ENCODE data around the gene TP53BP1.

TP53BP1 gene

GRCh38 chr15:43488790-43489189 is 4.2 kb downstream of the TP53BP1 start:
- Histone ChIP-seq H3K36me3 (ENCODE audit: control insufficient read depth, insufficient read depth, low read length) (peaks cover 3% of the 10 kb centered on the region; the same call in 1 of the 2 replicates), H3K9me3 (ENCODE audit: control insufficient read depth, insufficient read depth, low read length) (no peaks in the 10 kb centered on the region)
- WGBS (ENCODE audit: insufficient coverage, insufficient read length) = no CpG with 5 or more reads among the region's 3 CpGs

GRCh38 chr15:43487271-43487895 is 5.6 kb downstream of the TP53BP1 start:
- Histone ChIP-seq H3K4me1 (ENCODE audit: control insufficient read depth, insufficient read depth, low read length) (peaks cover 2% of the 10 kb centered on the region; the same call in 1 of the 2 replicates), H3K36me3 (ENCODE audit: control insufficient read depth, insufficient read depth, low read length) (peaks cover 3% of the 10 kb centered on the region; the same call in 1 of the 2 replicates), H3K27ac (ENCODE audit: low read length) (no peak overlapping the region), H3K27me3 (ENCODE audit: control insufficient read depth, insufficient read depth, low read length) (no peaks in the 10 kb centered on the region), H3K4me3 (ENCODE audit: low read length) (no peak overlapping the region), H3K9me3 (ENCODE audit: control insufficient read depth, insufficient read depth, low read length) (no peaks in the 10 kb centered on the region)
- DNase-seq (ENCODE audit: low read depth, low spot score) = no peak
- WGBS (ENCODE audit: insufficient coverage, insufficient read length) = no CpG with 5 or more reads among the region's 6 CpGs

More at GRCh38 chr15:43488790-43489189, 4.2 kb downstream of the TP53BP1 start:
- H3K4me1 ChIP-seq (ENCODE audit: control insufficient read depth, insufficient read depth, low read length) = peaks cover 4% of the 10 kb centered on the region
- no peak for DNase-seq (ENCODE audit: low read depth, low spot score)
- H3K27ac ChIP-seq (ENCODE audit: low read length) = no peak overlapping the region
- H3K4me3 ChIP-seq (ENCODE audit: low read length) = no peak overlapping the region
- no peaks in the 10 kb centered on the region for H3K27me3 ChIP-seq (ENCODE audit: control insufficient read depth, insufficient read depth, low read length)

DNA sequence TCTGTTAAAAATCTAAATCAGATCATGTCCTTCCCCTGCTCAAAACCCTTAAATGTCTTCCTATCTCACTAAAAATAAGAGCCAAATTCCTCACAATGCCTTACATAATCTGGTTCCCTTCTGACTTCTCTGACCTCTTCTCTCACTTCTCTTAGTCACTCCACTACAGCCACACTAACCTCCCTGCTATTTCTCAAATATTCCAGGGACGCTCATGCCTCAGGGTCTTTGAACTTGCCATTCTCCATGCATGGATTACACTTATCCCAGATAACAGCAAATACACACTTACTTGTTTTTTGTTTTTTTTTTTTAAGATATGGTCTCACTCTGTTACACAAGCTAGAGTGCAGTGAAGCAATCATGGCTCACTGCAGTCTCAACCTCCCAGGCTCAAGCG is 8.5 kb downstream of the TP53BP1 start:
- no peak overlapping the region for H3K4me3 ChIP-seq (ENCODE audit: low read length)
- H3K27ac ChIP-seq (ENCODE audit: low read length) = no peak overlapping the region
- no CpG with 5 or more reads among the region's 2 CpGs for WGBS (ENCODE audit: insufficient coverage, insufficient read length)
- no peak for DNase-seq (ENCODE audit: low read depth, low spot score)
- H3K27me3 ChIP-seq (ENCODE audit: control insufficient read depth, insufficient read depth, low read length) = no peaks in the 10 kb centered on the region
- H3K9me3 ChIP-seq (ENCODE audit: control insufficient read depth, insufficient read depth, low read length) = no peaks in the 10 kb centered on the region
- H3K36me3 ChIP-seq (ENCODE audit: control insufficient read depth, insufficient read depth, low read length) = peaks cover 11% of the 10 kb centered on the region; the same call in 1 of the 2 replicates
- H3K4me1 ChIP-seq (ENCODE audit: control insufficient read depth, insufficient read depth, low read length) = no peaks in the 10 kb centered on the region

DNA sequence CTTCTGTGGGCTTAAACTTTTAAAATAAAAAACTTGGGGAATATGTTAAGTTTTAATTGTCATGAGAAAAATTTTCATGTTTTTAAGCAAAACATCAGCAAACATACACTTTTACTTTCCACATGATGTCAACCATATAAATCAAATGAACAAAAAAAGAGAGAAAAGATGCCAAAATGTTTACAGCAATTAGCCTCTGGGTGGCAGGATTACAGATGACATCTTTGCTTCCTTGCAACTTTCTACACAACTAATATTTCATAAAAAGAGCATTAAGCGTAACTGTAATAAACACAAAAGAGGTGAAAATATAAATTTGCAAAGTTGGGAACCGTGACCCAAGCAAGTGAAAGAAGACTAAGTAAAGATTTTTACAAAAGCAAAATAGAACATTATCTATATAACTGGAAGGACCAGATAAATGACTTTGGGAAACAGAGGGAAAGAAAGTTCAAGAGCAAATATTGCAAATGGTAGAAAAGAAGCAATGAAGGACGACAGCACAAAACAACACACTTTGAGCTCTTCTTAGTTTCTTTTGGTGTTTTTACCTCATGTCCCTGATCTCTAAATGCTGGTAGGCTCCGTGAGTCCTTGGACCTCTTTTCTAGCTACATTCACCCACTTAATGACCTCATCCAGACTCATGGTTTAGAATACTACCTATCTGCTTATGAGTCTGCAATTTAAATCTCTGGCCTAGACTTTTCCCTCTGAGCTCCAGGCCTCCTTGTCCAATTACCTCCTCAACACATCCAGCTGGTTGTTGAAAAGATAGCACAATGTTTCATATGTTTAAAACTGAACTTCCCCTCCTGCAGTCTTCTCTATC is 9.4 kb downstream of the TP53BP1 start:
- Histone ChIP-seq H3K4me3 (ENCODE audit: low read length) (no peak overlapping the region), H3K4me1 (ENCODE audit: control insufficient read depth, insufficient read depth, low read length) (no peaks in the 10 kb centered on the region), H3K27me3 (ENCODE audit: control insufficient read depth, insufficient read depth, low read length) (no peaks in the 10 kb centered on the region), H3K36me3 (ENCODE audit: control insufficient read depth, insufficient read depth, low read length) (peaks cover 11% of the 10 kb centered on the region; the same call in 1 of the 2 replicates), H3K9me3 (ENCODE audit: control insufficient read depth, insufficient read depth, low read length) (no peaks in the 10 kb centered on the region), H3K27ac (ENCODE audit: low read length) (no peak overlapping the region)
- WGBS (ENCODE audit: insufficient coverage, insufficient read length) = no CpG with 5 or more reads among the region's 4 CpGs
- no peak for DNase-seq (ENCODE audit: low read depth, low spot score)

- Histone ChIP-seq H3K9me3 (ENCODE audit: control insufficient read depth, insufficient read depth, low read length) (no peaks in the 10 kb centered on the region), H3K36me3 (ENCODE audit: control insufficient read depth, insufficient read depth, low read length) (peaks cover 19% of the 10 kb centered on the region; the same call in 1 of the 2 replicates), H3K4me3 (ENCODE audit: low read length) (no peak overlapping the region), H3K27me3 (ENCODE audit: control insufficient read depth, insufficient read depth, low read length) (no peaks in the 10 kb centered on the region), H3K27ac (ENCODE audit: low read length) (no peak overlapping the region), H3K4me1 (ENCODE audit: control insufficient read depth, insufficient read depth, low read length) (no peaks in the 10 kb centered on the region)
- no peak for DNase-seq (ENCODE audit: low read depth, low spot score)
- WGBS (ENCODE audit: insufficient coverage, insufficient read length) = no CpG with 5 or more reads among the region's 25 CpGs
Measured at GRCh38 chr15:43473885-43474284, 19.1 kb downstream of the TP53BP1 start.

GRCh38 chr15:43471975-43472374 is 21.0 kb downstream of the TP53BP1 start:
- no peaks in the 10 kb centered on the region for H3K27me3 ChIP-seq (ENCODE audit: control insufficient read depth, insufficient read depth, low read length)
- no peaks in the 10 kb centered on the region for H3K4me1 ChIP-seq (ENCODE audit: control insufficient read depth, insufficient read depth, low read length)
- H3K4me3 ChIP-seq (ENCODE audit: low read length) = no peak overlapping the region
- DNase-seq (ENCODE audit: low read depth, low spot score) = no peak
- peaks cover 25% of the 10 kb centered on the region; the same call in 1 of the 2 replicates for H3K36me3 ChIP-seq (ENCODE audit: control insufficient read depth, insufficient read depth, low read length)
- no peak overlapping the region for H3K27ac ChIP-seq (ENCODE audit: low read length)
- no peaks in the 10 kb centered on the region for H3K9me3 ChIP-seq (ENCODE audit: control insufficient read depth, insufficient read depth, low read length)

DNA sequence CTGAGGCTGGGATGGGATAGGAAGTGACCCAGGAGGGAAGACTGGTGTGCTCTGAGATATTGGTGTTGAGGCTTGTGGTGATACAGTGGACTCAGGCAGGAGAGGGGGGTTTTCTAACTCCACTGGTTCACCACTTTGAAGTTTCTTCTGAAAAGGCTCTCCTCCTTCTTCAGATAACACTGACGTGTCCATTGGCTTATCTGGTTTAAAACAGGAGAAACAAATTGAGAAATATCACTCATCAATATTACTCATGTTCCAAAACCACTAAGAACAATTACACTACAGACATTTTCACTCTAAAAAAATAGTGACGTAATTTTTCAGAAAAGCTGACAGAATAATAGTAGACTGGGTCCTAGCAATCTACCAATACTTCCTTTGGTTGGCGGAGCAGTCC is 23.1 kb downstream of the TP53BP1 start:
- DNase-seq (ENCODE audit: low read depth, low spot score) = no peak
- Histone ChIP-seq H3K4me1 (ENCODE audit: control insufficient read depth, insufficient read depth, low read length) (no peaks in the 10 kb centered on the region), H3K36me3 (ENCODE audit: control insufficient read depth, insufficient read depth, low read length) (peaks cover 19% of the 10 kb centered on the region; the same call in 1 of the 2 replicates), H3K27ac (ENCODE audit: low read length) (no peak overlapping the region), H3K4me3 (ENCODE audit: low read length) (no peak overlapping the region), H3K27me3 (ENCODE audit: control insufficient read depth, insufficient read depth, low read length) (no peaks in the 10 kb centered on the region), H3K9me3 (ENCODE audit: control insufficient read depth, insufficient read depth, low read length) (no peaks in the 10 kb centered on the region)
- no CpG with 5 or more reads among the region's 3 CpGs for WGBS (ENCODE audit: insufficient coverage, insufficient read length)

- H3K36me3 ChIP-seq (ENCODE audit: control insufficient read depth, insufficient read depth, low read length) = peaks cover 19% of the 10 kb centered on the region; the same call in 1 of the 2 replicates
- H3K27me3 ChIP-seq (ENCODE audit: control insufficient read depth, insufficient read depth, low read length) = no peaks in the 10 kb centered on the region
- no peak for DNase-seq (ENCODE audit: low read depth, low spot score)
- no peak overlapping the region for H3K4me3 ChIP-seq (ENCODE audit: low read length)
- no peaks in the 10 kb centered on the region for H3K9me3 ChIP-seq (ENCODE audit: control insufficient read depth, insufficient read depth, low read length)
- H3K4me1 ChIP-seq (ENCODE audit: control insufficient read depth, insufficient read depth, low read length) = no peaks in the 10 kb centered on the region
- no peak overlapping the region for H3K27ac ChIP-seq (ENCODE audit: low read length)
- no CpG with 5 or more reads among the region's 2 CpGs for WGBS (ENCODE audit: insufficient coverage, insufficient read length)
Measured at GRCh38 chr15:43465100-43465499, 27.9 kb downstream of the TP53BP1 start.

- Histone ChIP-seq H3K9me3 (ENCODE audit: control insufficient read depth, insufficient read depth, low read length) (no peaks in the 10 kb centered on the region), H3K36me3 (ENCODE audit: control insufficient read depth, insufficient read depth, low read length) (peaks cover 17% of the 10 kb centered on the region; the same call in 1 of the 2 replicates), H3K4me1 (ENCODE audit: control insufficient read depth, insufficient read depth, low read length) (no peaks in the 10 kb centered on the region), H3K27me3 (ENCODE audit: control insufficient read depth, insufficient read depth, low read length) (no peaks in the 10 kb centered on the region), H3K27ac (ENCODE audit: low read length) (no peak overlapping the region), H3K4me3 (ENCODE audit: low read length) (no peak overlapping the region)
- no peak for DNase-seq (ENCODE audit: low read depth, low spot score)
- no CpG with 5 or more reads among the region's 1 CpG for WGBS (ENCODE audit: insufficient coverage, insufficient read length)
Measured at GRCh38 chr15:43463998-43464397, 29.0 kb downstream of the TP53BP1 start.

GRCh38 chr15:43463507-43463906 is 29.4 kb downstream of the TP53BP1 start:
- Histone ChIP-seq H3K9me3 (ENCODE audit: control insufficient read depth, insufficient read depth, low read length) (no peaks in the 10 kb centered on the region), H3K4me1 (ENCODE audit: control insufficient read depth, insufficient read depth, low read length) (no peaks in the 10 kb centered on the region), H3K27me3 (ENCODE audit: control insufficient read depth, insufficient read depth, low read length) (no peaks in the 10 kb centered on the region), H3K27ac (ENCODE audit: low read length) (no peak overlapping the region), H3K4me3 (ENCODE audit: low read length) (no peak overlapping the region), H3K36me3 (ENCODE audit: control insufficient read depth, insufficient read depth, low read length) (peaks cover 17% of the 10 kb centered on the region; the same call in 1 of the 2 replicates)
- no CpG with 5 or more reads among the region's 1 CpG for WGBS (ENCODE audit: insufficient coverage, insufficient read length)
- no peak for DNase-seq (ENCODE audit: low read depth, low spot score)

Measured in iPS DF 6.9 (cell line).